Measurements from ENCODE around the gene GNG7.

- no peak for TF ChIP-seq POLR2A (IDR thresholded peaks at IDR 0.05; ENCODE audit: low read depth, low read length)
- TF ChIP-seq SPI1 (IDR thresholded peaks at IDR 0.05; ENCODE audit: low read depth, low read length) = no peak
Measured at GRCh38 chr19:2720777-2721569, 18.5 kb upstream of the GNG7 start, which contains the start of gene DIRAS1.

All from GM12891 (cell line).